Measurements from ENCODE around the gene ABCC1.
"Not testable (repeated sequence)": the region's sequence is repeated elsewhere in the genome, so short reads cannot be mapped to it uniquely, and the experiment has no call there.

Gene ABCC1

GRCh38 chr16:16171332-16171919 is 222.0 kb downstream of the ABCC1 start:
- H3K4me3 ChIP-seq (ENCODE audit: low read depth, low read length), result no peak overlapping the region
- TF ChIP-seq CTCF (IDR thresholded peaks at IDR 0.05; ENCODE audit: control insufficient read depth, extremely low read depth, insufficient read depth), result no peak
- DNase-seq (ENCODE audit: low read depth), result no peak

GRCh38 chr16:16172991-16173390 is 223.6 kb downstream of the ABCC1 start:
- no peak for TF ChIP-seq CTCF (IDR thresholded peaks at IDR 0.05; ENCODE audit: control insufficient read depth, extremely low read depth, insufficient read depth)
- no peak overlapping the region for H3K4me3 ChIP-seq (ENCODE audit: low read depth, low read length)
- DNase-seq (ENCODE audit: low read depth), result no peak

GRCh38 chr16:16175296-16175695 is 225.9 kb downstream of the ABCC1 start:
- no peak overlapping the region for H3K4me3 ChIP-seq (ENCODE audit: low read depth, low read length)
- no peak for TF ChIP-seq CTCF (IDR thresholded peaks at IDR 0.05; ENCODE audit: control insufficient read depth, extremely low read depth, insufficient read depth)
- no peak for DNase-seq (ENCODE audit: low read depth)

- no peak for TF ChIP-seq CTCF (IDR thresholded peaks at IDR 0.05; ENCODE audit: control insufficient read depth, extremely low read depth, insufficient read depth)
- no peak overlapping the region for H3K4me3 ChIP-seq (ENCODE audit: low read depth, low read length)
- DNase-seq (ENCODE audit: low read depth), result no peak
Observed at GRCh38 chr16:16176328-16176727, 226.9 kb downstream of the ABCC1 start.

- H3K4me3 ChIP-seq (ENCODE audit: low read depth, low read length), result no peak overlapping the region
- no peak for DNase-seq (ENCODE audit: low read depth)
- TF ChIP-seq CTCF (IDR thresholded peaks at IDR 0.05; ENCODE audit: control insufficient read depth, extremely low read depth, insufficient read depth), result no peak
Observed at GRCh38 chr16:16178455-16179162, 229.2 kb downstream of the ABCC1 start.

GRCh38 chr16:16181748-16182147 is 232.3 kb downstream of the ABCC1 start:
- not testable (repeated sequence) for H3K4me3 ChIP-seq (ENCODE audit: low read depth, low read length); DNase-seq (ENCODE audit: low read depth)

- H3K4me3 ChIP-seq (ENCODE audit: low read depth, low read length), result no peak overlapping the region
- no peak for TF ChIP-seq CTCF (IDR thresholded peaks at IDR 0.05; ENCODE audit: control insufficient read depth, extremely low read depth, insufficient read depth)
- no peak for DNase-seq (ENCODE audit: low read depth)
Observed at GRCh38 chr16:16182918-16183317, 233.5 kb downstream of the ABCC1 start.
